AG09319 (cell line): ENCODE data around the gene DIAPH2.
"Not testable (repeated sequence)": the region's sequence is repeated elsewhere in the genome, so short reads cannot be mapped to it uniquely, and the experiment has no call there.

Experiments used
- DNase-seq: peaks from one replicate; pipeline ENCODE4 v3.0.0-alpha.2; 2010; ENCODE audit warnings: low read depth; ENCODE audit errors: extremely low read depth
- TF ChIP-seq, protein P1 (sequence below): IDR thresholded peaks from 2 replicates; pipeline ENCODE4 v1.5.1; 2011; ENCODE audit warnings: low read depth, mild to moderate bottlenecking, inconsistent platforms, low read length, moderate library complexity

DIAPH2 gene

DNA sequence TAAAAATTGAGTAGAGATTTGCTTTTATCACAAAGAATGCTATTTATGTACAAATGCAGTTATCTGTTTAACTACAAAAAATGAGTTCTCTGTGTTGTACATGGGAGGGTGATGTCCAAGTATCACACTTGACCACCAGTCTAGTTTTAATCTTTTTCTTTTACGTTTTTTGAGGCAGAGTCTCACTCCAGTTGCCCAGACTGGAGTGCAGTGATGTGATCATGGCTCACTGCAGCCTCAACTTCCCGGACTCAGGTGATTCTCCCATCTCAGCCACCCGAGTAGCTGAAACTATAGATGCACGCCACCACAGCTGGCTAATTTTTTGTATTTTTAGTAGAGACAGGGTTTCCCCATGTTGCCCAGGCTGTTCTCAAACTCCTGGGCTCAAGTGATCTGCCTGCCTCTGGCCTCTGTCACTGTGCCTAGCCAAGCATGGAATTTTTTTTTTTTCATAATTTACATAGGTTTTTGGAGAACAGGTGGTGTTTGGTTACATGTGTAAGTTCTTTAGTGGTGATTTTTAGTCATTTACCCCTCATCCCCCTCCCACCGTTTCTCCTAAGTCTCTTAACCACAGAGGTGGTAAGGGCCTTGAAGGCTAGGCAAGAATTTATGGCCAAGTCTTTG is 151.1 kb downstream of the DIAPH2 start:
- TF ChIP-seq, protein P1, sequence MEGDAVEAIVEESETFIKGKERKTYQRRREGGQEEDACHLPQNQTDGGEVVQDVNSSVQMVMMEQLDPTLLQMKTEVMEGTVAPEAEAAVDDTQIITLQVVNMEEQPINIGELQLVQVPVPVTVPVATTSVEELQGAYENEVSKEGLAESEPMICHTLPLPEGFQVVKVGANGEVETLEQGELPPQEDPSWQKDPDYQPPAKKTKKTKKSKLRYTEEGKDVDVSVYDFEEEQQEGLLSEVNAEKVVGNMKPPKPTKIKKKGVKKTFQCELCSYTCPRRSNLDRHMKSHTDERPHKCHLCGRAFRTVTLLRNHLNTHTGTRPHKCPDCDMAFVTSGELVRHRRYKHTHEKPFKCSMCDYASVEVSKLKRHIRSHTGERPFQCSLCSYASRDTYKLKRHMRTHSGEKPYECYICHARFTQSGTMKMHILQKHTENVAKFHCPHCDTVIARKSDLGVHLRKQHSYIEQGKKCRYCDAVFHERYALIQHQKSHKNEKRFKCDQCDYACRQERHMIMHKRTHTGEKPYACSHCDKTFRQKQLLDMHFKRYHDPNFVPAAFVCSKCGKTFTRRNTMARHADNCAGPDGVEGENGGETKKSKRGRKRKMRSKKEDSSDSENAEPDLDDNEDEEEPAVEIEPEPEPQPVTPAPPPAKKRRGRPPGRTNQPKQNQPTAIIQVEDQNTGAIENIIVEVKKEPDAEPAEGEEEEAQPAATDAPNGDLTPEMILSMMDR: no peak
- DNase-seq: no peak

DNA sequence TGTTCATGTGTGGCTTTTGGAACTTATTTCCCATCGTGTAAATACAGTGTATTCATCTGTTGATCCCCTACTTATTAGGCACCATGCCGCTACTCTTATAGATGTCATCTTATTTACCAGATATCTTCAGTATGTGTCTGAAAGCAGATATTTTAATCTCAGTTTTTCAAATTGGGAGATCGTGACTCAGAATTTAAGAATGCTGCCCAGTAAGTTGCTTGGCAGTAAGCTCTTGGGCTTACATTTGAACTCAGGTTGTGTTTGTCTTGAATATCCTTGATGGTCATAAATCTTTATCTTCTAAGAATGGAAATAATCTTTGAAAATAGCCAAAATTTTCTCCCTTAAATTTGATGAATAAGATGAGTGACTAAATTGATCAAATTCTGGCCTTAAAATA is 153.2 kb downstream of the DIAPH2 start:
- TF ChIP-seq, protein P1: no peak
- DNase-seq: no peak

GRCh38 chrX:96838537-96838936 is 153.9 kb downstream of the DIAPH2 start:
- no peak for DNase-seq
- TF ChIP-seq, protein P1: no peak

DNA sequence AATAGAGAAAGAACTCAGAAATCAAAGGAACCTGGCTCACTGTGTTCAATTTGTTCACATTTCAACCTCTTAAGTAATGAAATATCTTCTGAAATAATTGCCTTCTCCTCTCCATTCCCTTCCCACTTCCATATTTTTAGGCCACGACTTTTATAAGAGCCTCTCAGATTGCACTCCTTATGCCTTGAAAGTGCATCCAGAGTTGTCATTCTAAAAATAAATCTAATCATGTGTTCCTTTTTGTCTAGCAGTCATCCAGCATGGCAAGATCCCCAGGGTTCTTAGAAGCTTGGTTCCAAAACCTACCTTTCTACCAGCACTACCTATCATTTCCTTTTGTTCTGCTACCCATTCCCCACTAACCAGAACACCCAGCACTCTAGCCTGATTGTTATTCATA is 156.7 kb downstream of the DIAPH2 start:
- DNase-seq: no peak
- TF ChIP-seq, protein P1: no peak

DNA sequence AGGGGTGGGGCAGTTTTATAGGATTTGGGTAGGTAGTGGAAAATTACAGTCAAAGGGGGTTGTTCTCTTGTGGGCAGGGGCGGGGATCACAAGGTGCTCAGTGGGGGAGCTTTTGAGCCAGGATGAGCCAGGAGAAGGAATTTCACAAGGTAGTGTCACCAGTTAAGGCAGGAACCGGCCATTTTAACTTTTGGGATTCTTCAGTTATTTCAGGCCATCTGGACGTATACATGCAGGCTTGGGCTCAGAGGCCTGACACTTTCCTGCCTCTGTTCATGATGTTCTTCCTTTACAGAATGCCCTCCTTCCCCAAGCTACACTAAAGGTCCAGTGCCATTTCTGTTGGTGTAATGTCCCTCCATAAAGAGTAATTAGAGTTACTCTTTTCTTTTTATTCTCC is 157.2 kb downstream of the DIAPH2 start:
- DNase-seq: not testable (repeated sequence)

DNA sequence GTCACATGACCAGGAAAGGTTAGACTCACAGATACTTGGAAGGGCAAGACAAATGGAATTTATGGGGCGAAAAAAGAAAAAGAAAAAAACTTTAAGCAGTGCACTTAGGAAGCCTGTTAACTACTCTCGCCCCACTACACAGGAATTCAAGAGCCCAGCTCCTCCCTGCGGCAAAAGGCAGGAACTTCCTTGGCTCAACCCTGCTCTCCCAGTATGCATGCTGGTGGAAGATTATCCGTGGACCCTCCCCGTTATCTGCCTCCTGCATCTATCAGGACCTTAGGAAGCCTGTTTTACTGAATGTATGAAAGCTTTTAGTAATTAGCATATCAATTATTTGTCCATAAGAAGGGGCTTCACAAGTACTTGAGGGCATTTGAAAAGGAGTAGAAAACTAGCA is 158.9 kb downstream of the DIAPH2 start:
- TF ChIP-seq, protein P1: no peak
- no peak for DNase-seq

DNA sequence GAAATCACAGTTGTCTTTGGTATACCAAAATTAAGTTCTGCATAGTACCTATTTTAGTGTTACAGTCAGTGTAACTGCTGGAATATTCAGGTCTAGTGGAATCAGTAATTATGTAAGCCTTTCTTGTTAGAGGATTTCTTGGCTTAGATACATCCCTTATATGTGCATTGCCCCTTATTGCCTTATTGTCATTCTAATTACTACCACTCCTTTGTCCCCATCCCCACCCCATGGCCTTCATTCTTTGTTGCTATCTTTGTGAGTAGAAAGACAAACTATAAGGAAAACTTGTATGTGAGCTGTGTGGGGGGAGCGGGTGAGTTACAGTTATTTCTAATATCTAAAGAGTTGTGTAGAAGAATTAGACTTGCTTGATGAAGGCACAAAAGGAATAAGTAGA is 162.2 kb downstream of the DIAPH2 start:
- TF ChIP-seq, protein P1: no peak
- DNase-seq: no peak

GRCh38 chrX:96859422-96859821 is 174.8 kb downstream of the DIAPH2 start:
- DNase-seq: not testable (repeated sequence)
